Measurements from ENCODE around the gene RAB29. TPM values are rescaled to one million over a fixed set of nuclear protein-coding genes. Genes with fewer than 3 reads are reported as not detected.

RAB29 gene
- polyA plus RNA-seq, 4 donors: 22.1 to 40.6 (median 30.5) TPM

GRCh38 chr1:205766570-205766969 lies 8.7 kb downstream of the RAB29 start:
- DNase-seq (ENCODE audit: low read depth in 4 of 4, low spot score in 2 of 4): no peak

- DNase-seq (ENCODE audit: low read depth in 4 of 4, low spot score in 2 of 4): no peak
Observed at GRCh38 chr1:205766038-205766437, 9.2 kb downstream of the RAB29 start.

- no peak for DNase-seq (ENCODE audit: low read depth in 4 of 4, low spot score in 2 of 4)
Observed at GRCh38 chr1:205764578-205764977, 10.7 kb downstream of the RAB29 start.

GRCh38 chr1:205763980-205764379 lies 11.3 kb downstream of the RAB29 start:
- no peak for DNase-seq (ENCODE audit: low read depth in 4 of 4, low spot score in 2 of 4)

GRCh38 chr1:205760606-205761005 lies 14.7 kb downstream of the RAB29 start:
- DNase-seq (ENCODE audit: low read depth in 4 of 4, low spot score in 2 of 4): no peak

- no peak for DNase-seq (ENCODE audit: low read depth in 4 of 4, low spot score in 2 of 4)
Observed at GRCh38 chr1:205756552-205756951, 18.7 kb downstream of the RAB29 start.

- no peak for DNase-seq (ENCODE audit: low read depth in 4 of 4, low spot score in 2 of 4)
Observed at GRCh38 chr1:205754857-205755256, 20.4 kb downstream of the RAB29 start.

GRCh38 chr1:205751036-205751651 lies 24.1 kb downstream of the RAB29 start:
- DNase-seq (ENCODE audit: low read depth in 4 of 4, low spot score in 2 of 4): no peak

- peak; percentile 96 to 98 (median 97) for DNase-seq (ENCODE audit: low read depth in 4 of 4, low spot score in 2 of 4)
Observed at GRCh38 chr1:205750138-205751035, 24.9 kb downstream of the RAB29 start, which contains the start of gene NUCKS1. Gene NUCKS1 (minus strand): TSS chr1:205750182. CDS start chr1:205749973, 209 bp downstream.

GRCh38 chr1:205749234-205750137 lies 25.8 kb downstream of the RAB29 start:
- DNase-seq (ENCODE audit: low read depth in 4 of 4, low spot score in 2 of 4): peak; percentile 83 to 91 (median 86)

GRCh38 chr1:205748403-205749233 lies 26.7 kb downstream of the RAB29 start:
- DNase-seq (ENCODE audit: low read depth in 4 of 4, low spot score in 2 of 4): peak in 3 of 4 donors; percentile 52 to 71 (median 61)

- no peak for DNase-seq (ENCODE audit: low read depth in 4 of 4, low spot score in 2 of 4)
Observed at GRCh38 chr1:205746757-205747412, 28.4 kb downstream of the RAB29 start.

GRCh38 chr1:205744403-205744802 lies 30.9 kb downstream of the RAB29 start:
- DNase-seq (ENCODE audit: low read depth in 4 of 4, low spot score in 2 of 4): no peak

GRCh38 chr1:205743977-205744376 lies 31.3 kb downstream of the RAB29 start:
- no peak for DNase-seq (ENCODE audit: low read depth in 4 of 4, low spot score in 2 of 4)

- no peak for DNase-seq (ENCODE audit: low read depth in 4 of 4, low spot score in 2 of 4)
Observed at GRCh38 chr1:205741681-205742080, 33.6 kb downstream of the RAB29 start.

GRCh38 chr1:205739348-205740160 lies 35.7 kb downstream of the RAB29 start:
- DNase-seq (ENCODE audit: low read depth in 4 of 4, low spot score in 2 of 4): no peak

- no peak for DNase-seq (ENCODE audit: low read depth in 4 of 4, low spot score in 2 of 4)
Observed at GRCh38 chr1:205735218-205735617, 40.1 kb downstream of the RAB29 start.

- no peak for DNase-seq (ENCODE audit: low read depth in 4 of 4, low spot score in 2 of 4)
Observed at GRCh38 chr1:205733438-205734175, 41.7 kb downstream of the RAB29 start.

All from left renal cortex interstitium (tissue), 4 donors.